ENCODE results near the gene B3GNT2.
A peak's percentile ranks its signal among the peaks of the same experiment; 100 is the strongest.
"Not testable (repeated sequence)": the region's sequence is repeated elsewhere in the genome, so short reads cannot be mapped to it uniquely, and the experiment has no call there.

The B3GNT2 gene

DNA sequence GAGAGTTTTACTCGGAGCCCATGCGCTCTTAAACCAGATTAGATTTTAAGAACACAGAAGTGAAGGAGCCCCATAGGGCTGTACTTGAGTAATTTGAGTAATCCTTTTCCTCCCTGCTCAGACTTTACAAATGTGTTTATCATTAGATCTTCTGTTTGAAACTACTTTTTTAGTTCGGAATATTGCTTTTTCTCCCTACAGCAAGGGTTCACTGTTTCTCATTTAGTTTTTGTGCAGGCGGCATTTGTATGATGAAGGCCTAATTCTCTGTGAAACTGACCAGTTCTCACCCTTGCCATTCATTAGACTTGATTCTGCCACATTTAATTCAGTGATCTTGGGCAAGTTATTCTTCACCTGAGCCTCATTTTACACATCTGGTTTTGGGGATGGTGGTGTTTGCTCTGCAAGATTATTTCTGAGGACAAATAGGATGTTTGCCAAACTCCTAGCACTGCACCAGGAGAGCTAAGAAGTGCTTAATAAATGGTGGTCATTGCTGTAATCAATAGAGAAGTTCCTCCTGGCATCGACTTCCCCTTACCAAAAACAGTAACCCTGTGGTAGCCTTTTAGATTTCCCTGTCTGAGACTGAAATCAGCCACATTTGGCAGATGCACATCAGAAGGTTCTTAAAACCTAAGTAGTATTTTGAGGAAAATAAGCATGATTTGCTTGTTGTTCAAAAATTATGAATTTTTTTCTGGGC is 2.2 kb downstream of the B3GNT2 start:
- no CpG with 5 or more reads among the region's 5 CpGs for WGBS (ENCODE audit: extremely low coverage, insufficient coverage, insufficient read length)
- no peak overlapping the region for H4K8ac ChIP-seq (ENCODE audit: low read depth, low read length)
- H3K14ac ChIP-seq (ENCODE audit: low read length): no peak overlapping the region
- peak overlapping the region; percentile 66 for H3K4me2 ChIP-seq (ENCODE audit: low read length)
- peaks cover 32% of the 10 kb centered on the region for H3K79me2 ChIP-seq (ENCODE audit: control insufficient read depth, insufficient read depth, low read length, poor library complexity)
- H3K9ac ChIP-seq (ENCODE audit: low read length): no peak overlapping the region
- H2BK12ac ChIP-seq (ENCODE audit: low read length): no peak overlapping the region
- no peak overlapping the region for H2AK5ac ChIP-seq (ENCODE audit: low read length)
- no peak overlapping the region for H3K18ac ChIP-seq (ENCODE audit: low read length)
- H3K9me3 ChIP-seq (ENCODE audit: insufficient read depth, low read depth, low read length): no peaks in the 10 kb centered on the region
- no peak overlapping the region for H2BK5ac ChIP-seq (ENCODE audit: low read depth, low read length, poor library complexity)
- no peaks in the 10 kb centered on the region for H3K36me3 ChIP-seq (ENCODE audit: control insufficient read depth in 1 of 2, insufficient read depth in 2 of 2, low read length in 2 of 2)
- H2AFZ ChIP-seq (ENCODE audit: insufficient read depth, low read length, poor library complexity): no peak overlapping the region
- H4K91ac ChIP-seq (ENCODE audit: low read depth, low read length): no peak overlapping the region
- no peaks in the 10 kb centered on the region for H3K27me3 ChIP-seq (ENCODE audit: insufficient read depth, low read length)
- H4K12ac ChIP-seq (ENCODE audit: low read depth, low read length): no peak overlapping the region
- H3K27ac ChIP-seq (ENCODE audit: low read depth, low read length): no peak overlapping the region
- H2BK120ac ChIP-seq (ENCODE audit: insufficient read depth, low read length, poor library complexity): no peak overlapping the region
- peak in 1 of 2 donors; percentile 8 for DNase-seq
- peak overlapping the region; percentile 87 for H3K4ac ChIP-seq (ENCODE audit: low read depth, low read length)
- H3K4me3 ChIP-seq (ENCODE audit: low read depth, low read length): no peak overlapping the region
- H3K23ac ChIP-seq (ENCODE audit: low read length): peak overlapping the region; percentile 14
- H3K4me1 ChIP-seq (ENCODE audit: control insufficient read depth in 1 of 2, insufficient read depth in 2 of 2, low read length in 2 of 2): peaks cover 14 to 18% of the 10 kb centered on the region in 2 experiments
- H3K79me1 ChIP-seq (ENCODE audit: low read length): peaks cover 15% of the 10 kb centered on the region

DNA sequence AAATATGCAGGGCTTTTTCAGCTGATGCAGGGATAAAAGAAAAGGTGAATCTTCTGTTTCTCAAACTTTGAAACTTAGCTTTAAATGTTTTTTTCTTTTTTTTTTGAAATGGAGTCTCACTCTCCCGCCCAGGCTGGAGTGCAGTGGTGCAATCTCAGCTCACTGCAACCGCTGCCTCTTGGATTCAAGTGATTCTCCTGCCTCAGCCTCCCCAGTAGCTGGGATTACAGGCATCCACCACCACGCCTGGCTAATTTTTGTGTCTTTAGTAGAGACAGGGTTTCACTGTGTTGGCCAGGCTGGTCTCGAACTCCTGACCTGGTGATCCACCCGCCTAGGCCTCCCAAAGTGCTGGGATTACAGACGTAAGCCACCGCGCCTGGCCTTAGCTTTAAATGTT is 2.9 kb downstream of the B3GNT2 start:
- H3K27me3 ChIP-seq (ENCODE audit: insufficient read depth, low read length); H2BK120ac ChIP-seq (ENCODE audit: insufficient read depth, low read length, poor library complexity); H3K9ac ChIP-seq (ENCODE audit: low read length); H3K18ac ChIP-seq (ENCODE audit: low read length); H2BK5ac ChIP-seq (ENCODE audit: low read depth, low read length, poor library complexity); H4K8ac ChIP-seq (ENCODE audit: low read depth, low read length); H3K23ac ChIP-seq (ENCODE audit: low read length); H3K27ac ChIP-seq (ENCODE audit: low read depth, low read length); H2AK5ac ChIP-seq (ENCODE audit: low read length); H4K12ac ChIP-seq (ENCODE audit: low read depth, low read length); H2BK12ac ChIP-seq (ENCODE audit: low read length); H3K9me3 ChIP-seq (ENCODE audit: insufficient read depth, low read depth, low read length); H2AFZ ChIP-seq (ENCODE audit: insufficient read depth, low read length, poor library complexity); H4K91ac ChIP-seq (ENCODE audit: low read depth, low read length); H3K14ac ChIP-seq (ENCODE audit: low read length); H3K4me3 ChIP-seq (ENCODE audit: low read depth, low read length); H3K36me3 ChIP-seq (ENCODE audit: control insufficient read depth in 1 of 2, insufficient read depth in 2 of 2, low read length in 2 of 2); H3K4me2 ChIP-seq (ENCODE audit: low read length): not testable (repeated sequence)
- Histone ChIP-seq H3K79me2 (ENCODE audit: control insufficient read depth, insufficient read depth, low read length, poor library complexity) (peaks cover 36% of the 10 kb centered on the region), H3K4me1 (ENCODE audit: control insufficient read depth in 1 of 2, insufficient read depth in 2 of 2, low read length in 2 of 2) (peaks cover 14 to 18% of the 10 kb centered on the region in 2 experiments), H3K4ac (ENCODE audit: low read depth, low read length) (peak overlapping the region; percentile 38), H3K79me1 (ENCODE audit: low read length) (peaks cover 15% of the 10 kb centered on the region)
- no CpG with 5 or more reads among the region's 8 CpGs for WGBS (ENCODE audit: extremely low coverage, insufficient coverage, insufficient read length)
- peak in 1 of 2 donors; percentile 48 for DNase-seq

DNA sequence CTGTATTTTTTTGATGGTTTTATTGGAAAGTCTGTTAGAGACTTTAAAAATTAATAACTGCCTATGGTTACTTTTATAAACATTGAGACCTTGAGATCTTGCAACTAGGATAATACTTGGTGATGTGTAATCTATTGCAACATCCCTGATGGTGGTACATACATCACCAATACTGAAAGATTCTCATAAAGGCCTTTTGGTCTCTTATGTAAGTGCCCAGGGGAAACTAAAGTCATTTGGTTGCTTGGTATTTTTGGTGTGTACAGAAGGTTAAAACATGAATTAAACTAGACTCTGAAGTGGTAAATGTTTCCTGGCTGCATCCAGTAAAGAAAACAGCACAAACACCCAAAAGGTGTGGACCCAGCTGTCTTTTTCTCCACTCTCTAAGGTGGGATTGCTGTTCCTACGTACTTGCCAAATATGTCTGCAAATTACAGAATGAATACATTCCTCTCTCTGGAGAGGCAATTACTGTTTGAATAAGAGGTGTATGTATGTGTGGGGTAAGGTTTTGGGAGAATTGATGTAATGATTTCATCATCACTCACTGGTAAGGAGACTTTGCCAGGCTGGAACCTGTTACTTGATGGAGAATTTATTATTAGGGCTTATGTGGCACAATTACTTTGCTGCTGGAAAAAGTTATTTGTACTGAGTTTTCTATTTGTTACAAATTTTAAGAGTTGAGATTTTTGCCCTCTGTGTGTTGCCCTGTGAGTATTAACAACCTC is 3.6 kb downstream of the B3GNT2 start:
- peak in 1 of 2 donors; percentile 63 for DNase-seq
- Histone ChIP-seq H3K4ac (ENCODE audit: low read depth, low read length) (peak overlapping the region; percentile 53), H3K18ac (ENCODE audit: low read length) (no peak overlapping the region), H3K79me1 (ENCODE audit: low read length) (peaks cover 15% of the 10 kb centered on the region), H3K9me3 (ENCODE audit: insufficient read depth, low read depth, low read length) (no peaks in the 10 kb centered on the region), H3K27me3 (ENCODE audit: insufficient read depth, low read length) (no peaks in the 10 kb centered on the region), H2BK5ac (ENCODE audit: low read depth, low read length, poor library complexity) (no peak overlapping the region), H3K79me2 (ENCODE audit: control insufficient read depth, insufficient read depth, low read length, poor library complexity) (peaks cover 36% of the 10 kb centered on the region), H3K36me3 (ENCODE audit: control insufficient read depth in 1 of 2, insufficient read depth in 2 of 2, low read length in 2 of 2) (no peaks in the 10 kb centered on the region), H3K4me2 (ENCODE audit: low read length) (no peak overlapping the region), H2BK12ac (ENCODE audit: low read length) (no peak overlapping the region), H3K27ac (ENCODE audit: low read depth, low read length) (no peak overlapping the region), H4K12ac (ENCODE audit: low read depth, low read length) (no peak overlapping the region), H2BK120ac (ENCODE audit: insufficient read depth, low read length, poor library complexity) (no peak overlapping the region), H3K4me1 (ENCODE audit: control insufficient read depth in 1 of 2, insufficient read depth in 2 of 2, low read length in 2 of 2) (peaks cover 14 to 18% of the 10 kb centered on the region in 2 experiments), H4K8ac (ENCODE audit: low read depth, low read length) (no peak overlapping the region), H2AK5ac (ENCODE audit: low read length) (no peak overlapping the region), H4K91ac (ENCODE audit: low read depth, low read length) (no peak overlapping the region), H3K23ac (ENCODE audit: low read length) (no peak overlapping the region), H3K14ac (ENCODE audit: low read length) (no peak overlapping the region), H2AFZ (ENCODE audit: insufficient read depth, low read length, poor library complexity) (no peak overlapping the region), H3K9ac (ENCODE audit: low read length) (no peak overlapping the region), H3K4me3 (ENCODE audit: low read depth, low read length) (no peak overlapping the region)
- no CpG with 5 or more reads among the region's 1 CpG for WGBS (ENCODE audit: extremely low coverage, insufficient coverage, insufficient read length)

DNA sequence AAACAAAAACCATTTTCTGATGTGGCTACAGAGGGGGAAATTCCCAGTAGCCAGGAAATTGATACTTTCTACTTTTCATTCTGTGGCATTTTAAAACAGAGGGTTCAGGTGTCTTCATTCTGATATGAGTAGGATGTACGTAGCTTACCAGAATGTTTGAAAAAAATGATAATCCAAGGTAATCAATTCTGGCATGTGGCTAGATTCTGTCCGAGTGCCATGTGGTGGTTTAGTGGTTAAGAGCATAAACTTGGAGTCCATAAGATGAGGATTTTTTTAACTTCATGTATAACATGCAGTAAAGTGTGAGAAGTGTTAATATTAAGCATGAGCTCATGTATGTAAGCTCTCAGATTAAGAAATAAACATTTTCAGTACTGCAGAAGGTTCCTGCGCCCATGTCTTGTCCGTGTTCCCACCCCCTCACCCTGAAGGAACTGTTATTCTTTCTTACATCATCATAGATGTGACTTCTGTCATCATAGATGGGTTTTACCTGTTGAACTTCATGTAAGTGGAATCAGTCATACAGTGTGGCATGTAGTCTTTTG is 4.5 kb downstream of the B3GNT2 start:
- Histone ChIP-seq H3K4me1 (ENCODE audit: control insufficient read depth in 1 of 2, insufficient read depth in 2 of 2, low read length in 2 of 2) (peaks cover 8 to 13% of the 10 kb centered on the region in 2 experiments), H3K27me3 (ENCODE audit: insufficient read depth, low read length) (no peaks in the 10 kb centered on the region)

More for the DNA sequence above, 4.5 kb downstream of the B3GNT2 start:
- Histone ChIP-seq H2BK12ac (ENCODE audit: low read length) (no peak overlapping the region), H4K91ac (ENCODE audit: low read depth, low read length) (no peak overlapping the region), H2BK5ac (ENCODE audit: low read depth, low read length, poor library complexity) (no peak overlapping the region), H3K4me2 (ENCODE audit: low read length) (no peak overlapping the region), H2BK120ac (ENCODE audit: insufficient read depth, low read length, poor library complexity) (no peak overlapping the region), H3K4ac (ENCODE audit: low read depth, low read length) (peak overlapping the region; percentile 83), H4K8ac (ENCODE audit: low read depth, low read length) (no peak overlapping the region), H3K27ac (ENCODE audit: low read depth, low read length) (no peak overlapping the region), H4K12ac (ENCODE audit: low read depth, low read length) (no peak overlapping the region), H3K79me1 (ENCODE audit: low read length) (peaks cover 11% of the 10 kb centered on the region), H3K4me3 (ENCODE audit: low read depth, low read length) (no peak overlapping the region), H3K9me3 (ENCODE audit: insufficient read depth, low read depth, low read length) (no peaks in the 10 kb centered on the region), H2AFZ (ENCODE audit: insufficient read depth, low read length, poor library complexity) (no peak overlapping the region), H2AK5ac (ENCODE audit: low read length) (no peak overlapping the region), H3K18ac (ENCODE audit: low read length) (no peak overlapping the region), H3K14ac (ENCODE audit: low read length) (no peak overlapping the region), H3K23ac (ENCODE audit: low read length) (no peak overlapping the region), H3K9ac (ENCODE audit: low read length) (no peak overlapping the region), H3K79me2 (ENCODE audit: control insufficient read depth, insufficient read depth, low read length, poor library complexity) (peaks cover 41% of the 10 kb centered on the region), H3K36me3 (ENCODE audit: control insufficient read depth in 1 of 2, insufficient read depth in 2 of 2, low read length in 2 of 2) (no peaks in the 10 kb centered on the region)
- DNase-seq: peak; percentile 25 to 82
- WGBS (ENCODE audit: extremely low coverage, insufficient coverage, insufficient read length): no CpG with 5 or more reads among the region's 4 CpGs
